GM19452 (cell line): ENCODE results near the gene ACAP2.
A peak's percentile ranks its signal among the peaks of the same experiment; 100 is the strongest.
"Not testable (repeated sequence)": the region's sequence is repeated elsewhere in the genome, so short reads cannot be mapped to it uniquely, and the experiment has no call there.

Experiments used
- ATAC-seq: cut with Tn5 transposase; IDR thresholded peaks from one replicate; pipeline ENCODE4 v1.9.1; 2021; ENCODE audit not compliant: unreplicated experiment

ACAP2 gene

GRCh38 chr3:195296662-195297061, 146.2 kb downstream of the ACAP2 start:
- ATAC-seq = no peak

- ATAC-seq = no peak
These were observed 151.7 kb downstream of the ACAP2 start for GRCh38 chr3:195291121-195291520.

- not testable (repeated sequence) for ATAC-seq
These were observed 152.2 kb downstream of the ACAP2 start for GRCh38 chr3:195290643-195291042.

- no peak for ATAC-seq
These were observed 156.5 kb downstream of the ACAP2 start for GRCh38 chr3:195286115-195286872.

GRCh38 chr3:195285372-195285771, 157.4 kb downstream of the ACAP2 start:
- no peak for ATAC-seq

- ATAC-seq = no peak
These were observed 158.0 kb downstream of the ACAP2 start for GRCh38 chr3:195284842-195285241.

GRCh38 chr3:195282961-195283360, 159.9 kb downstream of the ACAP2 start:
- no peak for ATAC-seq

- ATAC-seq = no peak
These were observed 168.4 kb downstream of the ACAP2 start for GRCh38 chr3:195274259-195274966.

GRCh38 chr3:195271410-195272243, 171.2 kb downstream of the ACAP2 start:
- ATAC-seq = peak; percentile 69

GRCh38 chr3:195270817-195271409, 171.9 kb downstream of the ACAP2 start, which contains the start of gene XXYLT1:
XXYLT1 (minus strand) TSS chr3:195271159; CDS start chr3:195271058, 101 bp downstream.
- ATAC-seq = peak; percentile 70

GRCh38 chr3:195270079-195270816, 172.6 kb downstream of the ACAP2 start:
- peak; percentile 19 for ATAC-seq

- ATAC-seq = no peak
These were observed 173.3 kb downstream of the ACAP2 start for GRCh38 chr3:195269375-195270078.

GRCh38 chr3:195268576-195269309, 174.1 kb downstream of the ACAP2 start:
- ATAC-seq = no peak

GRCh38 chr3:195267096-195267495, 175.7 kb downstream of the ACAP2 start:
- ATAC-seq = no peak

GRCh38 chr3:195266428-195266827, 176.4 kb downstream of the ACAP2 start:
- ATAC-seq = no peak

- no peak for ATAC-seq
These were observed 177.3 kb downstream of the ACAP2 start for GRCh38 chr3:195265363-195265976.

- no peak for ATAC-seq
These were observed 178.8 kb downstream of the ACAP2 start for GRCh38 chr3:195263925-195264600.
